H1 (cell line): ENCODE measurements around the gene DYNC1I2. TPM values are rescaled to one million over a fixed set of nuclear protein-coding genes. Genes with fewer than 3 reads are reported as not detected.
A peak's percentile ranks its signal among the peaks of the same experiment; 100 is the strongest.

ENCODE experiments used
- CTCF ChIA-PET: fragments of 300-600 bp; sonication (Branson Sonifier 250); formaldehyde crosslinking; loops from one replicate; lab custom pipeline; 2021; ENCODE audit not compliant: partially characterized antibody; lab: Charles Lee
- POLR2A ChIA-PET: fragments of 300-600 bp; sonication (Branson Sonifier 250); formaldehyde crosslinking; loops from one replicate; lab custom pipeline; 2021; ENCODE audit warnings: inconsistent platforms; ENCODE audit not compliant: partially characterized antibody; lab: Charles Lee
- DNase-seq, 2 experiments: peaks; one replicate each; pipeline versions ENCODE4 v3.0.0 to v3.0.0-alpha.2; 2010 to 2022; ENCODE audit warnings: low spot score in 2 of 2, low read depth in 1 of 2, mixed read lengths in 1 of 2
- FAIRE-seq: peaks from 2 replicates; lab custom pipeline; 2011; peaks lifted over from hg19 to GRCh38; lab: Jason Lieb, UNC
- H2AFZ ChIP-seq: 2 replicates; pipeline ENCODE4 v1.8.1; 2012; ENCODE audit warnings: low read length, inconsistent platforms
- H2AK5ac ChIP-seq: 2 replicates; pipeline ENCODE4 v1.6.1; 2013; ENCODE audit warnings: low read depth, low read length
- H2BK120ac ChIP-seq: replicated peaks from 2 replicates; pipeline ENCODE3; 2013; ENCODE audit warnings: low read depth, low read length, inconsistent platforms
- H2BK12ac ChIP-seq: 2 replicates; pipeline ENCODE4 v1.6.1; 2013; ENCODE audit warnings: low read depth, low read length
- H2BK15ac ChIP-seq: 2 replicates; pipeline ENCODE4 v1.6.1; 2013; ENCODE audit warnings: low read length
- H2BK20ac ChIP-seq: 2 replicates; pipeline ENCODE4 v1.6.1; 2013; ENCODE audit warnings: low read length
- H2BK5ac ChIP-seq: 2 replicates; pipeline ENCODE4 v1.6.1; 2013; ENCODE audit warnings: low read depth, low read length
- H3K14ac ChIP-seq: 2 replicates; pipeline ENCODE4 v1.6.1; 2013; ENCODE audit warnings: inconsistent platforms; ENCODE audit not compliant: insufficient read length
- H3K18ac ChIP-seq: 2 replicates; pipeline ENCODE4 v1.6.1; 2013; ENCODE audit warnings: low read length; ENCODE audit errors: extremely low read depth
- H3K23ac ChIP-seq: 2 replicates; pipeline ENCODE4 v1.6.1; 2013; ENCODE audit warnings: inconsistent platforms; ENCODE audit not compliant: insufficient read length
- H3K23me2 ChIP-seq: 2 replicates; pipeline ENCODE4 v1.6.1; 2013; ENCODE audit warnings: low read depth, low read length
- H3K27ac ChIP-seq: 2 replicates; pipeline ENCODE4 v1.6.1; 2011; ENCODE audit warnings: low read depth, low read length, inconsistent platforms
- H3K27me3 ChIP-seq, 4 experiments: replicated peaks in 1 of 4; 1 replicate in 1 of 4; 2 replicates in 3 of 4; pipeline versions ENCODE4 v1.6.1 to v1.8.1; 2011 to 2013; ENCODE audit warnings: low read length in 3 of 4, mild to moderate bottlenecking in 3 of 4, inconsistent platforms in 2 of 4, mixed read lengths in 2 of 4, moderate library complexity in 1 of 4; ENCODE audit not compliant: control insufficient read depth in 3 of 4, insufficient read depth in 3 of 4; ENCODE audit errors: extremely low read depth in 1 of 4
- H3K36me3 ChIP-seq, 4 experiments: 2 replicates each; pipeline versions ENCODE4 v1.6.1 to v1.8.1; 2011 to 2013; ENCODE audit warnings: mild to moderate bottlenecking in 4 of 4, low read length in 3 of 4, moderate library complexity in 2 of 4, control low read depth in 1 of 4, inconsistent platforms in 1 of 4; ENCODE audit not compliant: insufficient read depth in 4 of 4, control insufficient read depth in 2 of 4
- H3K4ac ChIP-seq: replicated peaks from 2 replicates; pipeline ENCODE3; 2013; ENCODE audit warnings: low read length, low read depth, mixed read lengths, inconsistent platforms; ENCODE audit not compliant: insufficient read length
- H3K4me1 ChIP-seq, 4 experiments: replicated peaks in 1 of 4; 1 replicate in 1 of 4; 2 replicates in 3 of 4; pipeline versions ENCODE4 v1.6.1 to v1.8.1; 2011 to 2013; ENCODE audit warnings: low read length in 3 of 4, inconsistent platforms in 2 of 4, mixed read lengths in 1 of 4; ENCODE audit not compliant: insufficient read depth in 4 of 4, control insufficient read depth in 3 of 4
- H3K4me2 ChIP-seq, 2 experiments: 2 replicates each; pipeline versions ENCODE4 v1.6.1 to v1.8.1; 2011 to 2013; ENCODE audit warnings: low read depth in 2 of 2, low read length in 2 of 2, control low read depth in 1 of 2, inconsistent platforms in 1 of 2, mild to moderate bottlenecking in 1 of 2; ENCODE audit not compliant: insufficient read depth in 1 of 2
- H3K4me3 ChIP-seq, 4 experiments: fragments of 200-600, 300-600 bp in 1 of 4; sonication (generic), shearing (Covaris generic), sonication (Bioruptor Twin) in 1 of 4; 2 replicates each; pipeline versions ENCODE4 v1.5.1 to v1.8.1; 2011 to 2016; ENCODE audit warnings: low read length in 4 of 4, low read depth in 3 of 4, control low read depth in 2 of 4, inconsistent platforms in 2 of 4, mild to moderate bottlenecking in 2 of 4, mixed read lengths in 1 of 4, moderate library complexity in 1 of 4; ENCODE audit not compliant: insufficient read depth in 2 of 4; ENCODE audit errors: extremely low read depth in 1 of 4
- H3K56ac ChIP-seq: replicated peaks from 2 replicates; pipeline ENCODE3; 2013; ENCODE audit warnings: low read depth, mild to moderate bottlenecking, mixed read lengths, low read length, inconsistent platforms; ENCODE audit not compliant: insufficient read length
- H3K79me1 ChIP-seq: 2 replicates; pipeline ENCODE4 v1.6.1; 2013; ENCODE audit warnings: low read depth, low read length, control low read depth
- H3K79me2 ChIP-seq, 2 experiments: 2 replicates each; pipeline versions ENCODE4 v1.6.1 to v1.8.1; 2012 to 2013; ENCODE audit warnings: low read length in 2 of 2, mild to moderate bottlenecking in 2 of 2, inconsistent platforms in 1 of 2; ENCODE audit not compliant: insufficient read depth in 2 of 2, control insufficient read depth in 1 of 2
- H3K9ac ChIP-seq, 4 experiments: replicated peaks in 1 of 4; 1 replicate in 1 of 4; 2 replicates in 3 of 4; pipeline versions ENCODE4 v1.6.1 to v1.8.1; 2011 to 2013; ENCODE audit warnings: low read depth in 3 of 4, low read length in 3 of 4, control low read depth in 2 of 4, mild to moderate bottlenecking in 2 of 4, moderate library complexity in 2 of 4, inconsistent platforms in 1 of 4; ENCODE audit errors: extremely low read depth in 1 of 4
- H3K9me3 ChIP-seq, 2 experiments: 2 replicates each; pipeline versions ENCODE4 v1.6.1 to v1.8.1; 2012 to 2013; ENCODE audit warnings: mild to moderate bottlenecking in 2 of 2, moderate library complexity in 2 of 2, control low read depth in 1 of 2, inconsistent platforms in 1 of 2, low read depth in 1 of 2, low read length in 1 of 2, mixed read lengths in 1 of 2; ENCODE audit not compliant: insufficient read depth in 2 of 2
- H4K20me1 ChIP-seq, 2 experiments: replicated peaks in 1 of 2; 2 replicates each; pipeline versions ENCODE3 to v1.8.1; 2011 to 2013; ENCODE audit warnings: inconsistent platforms in 2 of 2, low read length in 2 of 2, mild to moderate bottlenecking in 1 of 2; ENCODE audit not compliant: insufficient read depth in 2 of 2, control insufficient read depth in 1 of 2
- H4K5ac ChIP-seq: 2 replicates; pipeline ENCODE4 v1.6.1; 2013; ENCODE audit warnings: low read length, low read depth, mixed read lengths, inconsistent platforms; ENCODE audit not compliant: insufficient read length
- H4K8ac ChIP-seq: 2 replicates; pipeline ENCODE4 v1.8.0; 2013; ENCODE audit warnings: mild to moderate bottlenecking, moderate library complexity, low read length, inconsistent platforms; ENCODE audit not compliant: insufficient read depth; ENCODE audit errors: extremely low read depth
- H4K91ac ChIP-seq: replicated peaks from 2 replicates; pipeline ENCODE3; 2013; ENCODE audit warnings: low read length, mixed read lengths, inconsistent platforms; ENCODE audit not compliant: insufficient read length
- CBX5 ChIP-seq: fragments of 300-800, 300-1000 bp; sonication (generic); IDR thresholded peaks from 2 replicates; pipeline ENCODE4 v1.7.1; 2016; ENCODE audit warnings: antibody characterized with exemption, low read length, low read depth
- PHF8 ChIP-seq: fragments of 200-600 bp; sonication (generic); conservative IDR thresholded peaks from 2 replicates; pipeline ENCODE4 v1.7.1; 2012; ENCODE audit warnings: low read depth, mild to moderate bottlenecking, inconsistent platforms, low read length, moderate library complexity
- RAD21 ChIP-seq, 2 experiments: IDR thresholded peaks in 1 of 2; conservative IDR thresholded peaks in 1 of 2; 2 replicates each; pipeline ENCODE4 v1.6.1; 2011; ENCODE audit warnings: low read depth in 2 of 2, low read length in 2 of 2, improper control_type of control experiment in 1 of 2, inconsistent platforms in 1 of 2, mild to moderate bottlenecking in 1 of 2, moderate library complexity in 1 of 2
- RNF2 ChIP-seq: fragments of 200-900, 300-1000 bp; sonication (generic); IDR thresholded peaks from 2 replicates; pipeline ENCODE4 v1.7.1; 2016; ENCODE audit warnings: borderline replicate concordance, low read depth, mild to moderate bottlenecking, antibody characterized with exemption, low read length; ENCODE audit not compliant: poor library complexity, severe bottlenecking; ENCODE audit errors: missing control alignments
- SP1 ChIP-seq: IDR thresholded peaks from 2 replicates; pipeline ENCODE4 v1.6.1; 2011; ENCODE audit warnings: low read depth, low read length
- SUZ12 ChIP-seq: fragments of 200-600 bp; sonication (generic); IDR thresholded peaks from 2 replicates; pipeline ENCODE4 v1.6.1; 2012; ENCODE audit warnings: mild to moderate bottlenecking, inconsistent platforms, low read length, moderate library complexity, mixed read lengths
- TCF12 ChIP-seq: IDR thresholded peaks from 2 replicates; pipeline ENCODE4 v1.6.1; 2011; ENCODE audit warnings: low read depth, mild to moderate bottlenecking, low read length
- YY1 ChIP-seq: IDR thresholded peaks from 2 replicates; pipeline ENCODE4 v1.6.1; 2011; ENCODE audit warnings: low read depth, mild to moderate bottlenecking, low read length
- WGBS, 2 experiments: shearing (Covaris generic) in 1 of 2; methylation state at CpG; one replicate each; pipeline versions ENCODE4 v1.1.6 to v1.1.7; 2013 to 2015; ENCODE audit warnings: low lambda C conversion rate in 2 of 2, mixed read lengths in 2 of 2, inconsistent platforms in 1 of 2, low coverage in 1 of 2, missing lambda C conversion rate in 1 of 2; ENCODE audit not compliant: insufficient replicate concordance in 2 of 2, insufficient coverage in 1 of 2, insufficient read length in 1 of 2; ENCODE audit errors: extremely low coverage in 1 of 2, missing lambda C conversion rate in 1 of 2; 5-methylcytosine and 5-hydroxymethylcytosine counted together
- polyA plus RNA-seq, 7 experiments: library from polyadenylated mRNA; depleted of rRNA in 3 of 7; stranded (reverse) in 5 of 7; unstranded in 2 of 7; fragments of >200 nt in 5 of 7; fragments of 200-250 nt in 2 of 7; gene quantifications; 1 replicate in 5 of 7; 2 replicates in 1 of 7; 4 replicates in 1 of 7; pipeline versions ENCODE4 v1.2.1 to v1.2.3, GENCODE V29; 2011 to 2013; ENCODE audit warnings: missing spikeins in 2 of 7, mixed read lengths in 2 of 7
- total RNA-seq: library from RNA; stranded (reverse); fragmentation: NEBNext Ultra II Directional; extraction: Animal tissue kit (Norgen Biotek cat#: 25700); gene quantifications from 2 replicates; pipeline ENCODE4 v1.2.1, GENCODE V29; 2021
- TF ChIP-seq, protein P1 (sequence below): IDR thresholded peaks from 2 replicates; pipeline ENCODE4 v1.6.1; 2011; ENCODE audit warnings: low read length, improper control_type of control experiment
- TF ChIP-seq, protein P2 (sequence below): IDR thresholded peaks from 2 replicates; pipeline ENCODE4 v1.6.1; 2012; ENCODE audit warnings: inconsistent platforms

The DYNC1I2 gene
- total and polyA plus RNA-seq, 2 of the 8 experiments (the other 6 are each of a cell fraction or from before 2014, with no cell fraction given): 67.3 to 68.1 TPM

DNA sequence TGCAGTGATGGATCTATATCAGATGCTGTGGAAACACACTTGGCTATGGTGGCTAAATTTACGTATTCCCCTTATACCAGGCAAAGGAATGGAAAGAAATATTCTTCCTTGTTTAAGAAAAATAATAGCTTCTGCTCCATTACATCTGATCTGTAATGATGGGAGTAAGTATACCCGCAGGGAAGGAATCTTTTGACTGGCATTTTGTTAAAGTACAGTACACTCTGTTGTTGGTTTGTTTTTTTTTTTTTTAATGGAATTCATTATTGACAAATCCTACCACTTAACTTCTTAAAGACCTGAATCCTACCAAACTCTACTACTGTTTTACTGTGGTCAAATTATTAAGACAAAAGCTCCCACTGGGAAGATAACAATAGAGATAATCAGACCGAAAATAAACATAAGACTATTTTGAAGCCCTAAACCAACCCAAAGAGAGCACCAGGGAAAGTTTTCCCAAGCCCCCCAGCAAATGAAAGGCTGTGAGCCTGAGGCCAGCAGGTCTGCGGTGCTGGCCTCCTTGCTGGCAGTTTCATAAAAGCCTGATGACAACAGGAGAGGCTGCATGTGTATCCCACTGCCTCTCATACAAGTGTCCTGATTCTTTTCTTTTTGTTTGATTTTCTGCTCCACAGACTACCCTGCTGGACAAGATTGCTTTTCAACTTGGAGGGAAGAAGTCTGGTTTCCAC is 105.8 kb downstream of the DYNC1I2 start:
- peak overlapping the region in 1 of 2 experiments; percentile 37; a peak in 1 of 4 replicates for H3K4me2 ChIP-seq
- H2BK20ac ChIP-seq: no peak overlapping the region
- H3K14ac ChIP-seq: no peak overlapping the region
- H2BK15ac ChIP-seq: no peak overlapping the region
- no peak overlapping the region for H4K8ac ChIP-seq
- H3K56ac ChIP-seq: no peak overlapping the region
- no peak overlapping the region for H3K9ac ChIP-seq
- no peak overlapping the region for H2AFZ ChIP-seq
- ChIA-PET POLR2A (no interaction called here), CTCF (interaction anchor here (0.5 to 1.3 kb wide), 7 partner anchors 17 to 1940 kb away, joined by 3 to 4 read pairs (median 3); no protein-coding TSS in a partner anchor)
- no peaks in the 10 kb centered on the region for H3K9me3 ChIP-seq
- no peaks in the 10 kb centered on the region for H3K23me2 ChIP-seq
- H3K79me2 ChIP-seq: no peaks in the 10 kb centered on the region
- no peak overlapping the region for H4K5ac ChIP-seq
- FAIRE-seq (no peak), DNase-seq (no peak)
- H2BK120ac ChIP-seq: no peak overlapping the region
- H3K79me1 ChIP-seq: no peaks in the 10 kb centered on the region
- no peak overlapping the region for H3K23ac ChIP-seq
- whole genome bisulfite sequencing, 2 experiments: 63% methylated on average over 4 of the region's 4 CpGs; no CpG with 5 or more reads in 1 of the 2 experiments
- no peak overlapping the region for H3K27ac ChIP-seq
- 0 out of 8 replicates have a peak, but pooled peaks cover 0 to 2% (median 0%) of the 10 kb centered on the region in 4 experiments for H3K36me3 ChIP-seq
- no peak overlapping the region for H2BK5ac ChIP-seq
- no peak overlapping the region for H3K18ac ChIP-seq
- no peak overlapping the region for H3K4ac ChIP-seq
- 0 out of 8 replicates have a peak overlapping the region, but pooled peaks of 1 of the 4 experiments have one; percentile 1 for H3K4me3 ChIP-seq
- H2BK12ac ChIP-seq: no peak overlapping the region
- H4K91ac ChIP-seq: no peak overlapping the region
- peaks cover 6 to 27% (median 17%) of the 10 kb centered on the region in 4 experiments; a peak in 6 of 7 replicates for H3K4me1 ChIP-seq
- H3K27me3 ChIP-seq: no peaks in the 10 kb centered on the region
- H2AK5ac ChIP-seq: no peak overlapping the region
- H4K20me1 ChIP-seq: no peaks in the 10 kb centered on the region
- TF ChIP-seq SUZ12 (no peak), SP1 (no peak), TCF12 (no peak), CBX5 (no peak), RAD21 (IDR thresholded peaks at IDR 0.05 in 1 of 2, conservative IDR thresholded peaks at IDR 0.05 in 1 of 2; ENCODE audit: low read depth in 2 of 2, low read length in 2 of 2) (no peak), RNF2 (no peak), YY1 (no peak), PHF8 (no peak)
- TF ChIP-seq, protein P1, sequence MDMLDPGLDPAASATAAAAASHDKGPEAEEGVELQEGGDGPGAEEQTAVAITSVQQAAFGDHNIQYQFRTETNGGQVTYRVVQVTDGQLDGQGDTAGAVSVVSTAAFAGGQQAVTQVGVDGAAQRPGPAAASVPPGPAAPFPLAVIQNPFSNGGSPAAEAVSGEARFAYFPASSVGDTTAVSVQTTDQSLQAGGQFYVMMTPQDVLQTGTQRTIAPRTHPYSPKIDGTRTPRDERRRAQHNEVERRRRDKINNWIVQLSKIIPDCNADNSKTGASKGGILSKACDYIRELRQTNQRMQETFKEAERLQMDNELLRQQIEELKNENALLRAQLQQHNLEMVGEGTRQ: no peak
- TF ChIP-seq, protein P2, sequence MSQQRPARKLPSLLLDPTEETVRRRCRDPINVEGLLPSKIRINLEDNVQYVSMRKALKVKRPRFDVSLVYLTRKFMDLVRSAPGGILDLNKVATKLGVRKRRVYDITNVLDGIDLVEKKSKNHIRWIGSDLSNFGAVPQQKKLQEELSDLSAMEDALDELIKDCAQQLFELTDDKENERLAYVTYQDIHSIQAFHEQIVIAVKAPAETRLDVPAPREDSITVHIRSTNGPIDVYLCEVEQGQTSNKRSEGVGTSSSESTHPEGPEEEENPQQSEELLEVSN: no peak
